LNCaP clone FGC (cell line): Measurements from ENCODE around the gene C5orf52.
"Not testable (repeated sequence)": the region's sequence is repeated elsewhere in the genome, so short reads cannot be mapped to it uniquely, and the experiment has no call there.

ENCODE experiments used
- DNase-seq: peaks from one replicate; pipeline ENCODE4 v3.0.0-alpha.2; 2011; ENCODE audit warnings: low read depth
- H3K4me3 ChIP-seq: 2 replicates; pipeline ENCODE4 v1.5.1; 2011; ENCODE audit warnings: mild to moderate bottlenecking, low read depth, low read length, control low read depth
- CTCF ChIP-seq: IDR thresholded peaks from 2 replicates; pipeline ENCODE4 v1.5.1; 2012; ENCODE audit warnings: mild to moderate bottlenecking; ENCODE audit not compliant: control insufficient read depth, insufficient read depth; ENCODE audit errors: extremely low read depth

C5orf52 gene

GRCh38 chr5:157710431-157710830 lies 39.1 kb downstream of the C5orf52 start:
- no peak overlapping the region for H3K4me3 ChIP-seq
- no peak for TF ChIP-seq CTCF
- no peak for DNase-seq

GRCh38 chr5:157710882-157711281 lies 39.5 kb downstream of the C5orf52 start:
- no peak overlapping the region for H3K4me3 ChIP-seq
- DNase-seq, result no peak
- no peak for TF ChIP-seq CTCF

- no peak overlapping the region for H3K4me3 ChIP-seq
- no peak for DNase-seq
- TF ChIP-seq CTCF, result no peak
These were observed 42.7 kb downstream of the C5orf52 start for GRCh38 chr5:157713830-157714595.

GRCh38 chr5:157714596-157714864 lies 43.2 kb downstream of the C5orf52 start:
- H3K4me3 ChIP-seq, result no peak overlapping the region
- DNase-seq, result no peak
- no peak for TF ChIP-seq CTCF

- no peak overlapping the region for H3K4me3 ChIP-seq
- peak; percentile 62 for TF ChIP-seq CTCF
- no peak for DNase-seq
These were observed 47.2 kb downstream of the C5orf52 start for GRCh38 chr5:157718519-157718918.

GRCh38 chr5:157719245-157719644 lies 47.9 kb downstream of the C5orf52 start:
- no peak for TF ChIP-seq CTCF
- H3K4me3 ChIP-seq, result no peak overlapping the region
- no peak for DNase-seq

- TF ChIP-seq CTCF, result no peak
- no peak overlapping the region for H3K4me3 ChIP-seq
- DNase-seq, result no peak
These were observed 49.8 kb downstream of the C5orf52 start for GRCh38 chr5:157721159-157721558.

GRCh38 chr5:157722895-157723294 lies 51.6 kb downstream of the C5orf52 start:
- DNase-seq, H3K4me3 ChIP-seq: not testable (repeated sequence)

- not testable (repeated sequence) for H3K4me3 ChIP-seq, DNase-seq
These were observed 55.3 kb downstream of the C5orf52 start for GRCh38 chr5:157726607-157727006.

GRCh38 chr5:157727858-157728257 lies 56.5 kb downstream of the C5orf52 start:
- not testable (repeated sequence) for H3K4me3 ChIP-seq, DNase-seq
